ENCODE data around the gene ZNF385B.

DNA sequence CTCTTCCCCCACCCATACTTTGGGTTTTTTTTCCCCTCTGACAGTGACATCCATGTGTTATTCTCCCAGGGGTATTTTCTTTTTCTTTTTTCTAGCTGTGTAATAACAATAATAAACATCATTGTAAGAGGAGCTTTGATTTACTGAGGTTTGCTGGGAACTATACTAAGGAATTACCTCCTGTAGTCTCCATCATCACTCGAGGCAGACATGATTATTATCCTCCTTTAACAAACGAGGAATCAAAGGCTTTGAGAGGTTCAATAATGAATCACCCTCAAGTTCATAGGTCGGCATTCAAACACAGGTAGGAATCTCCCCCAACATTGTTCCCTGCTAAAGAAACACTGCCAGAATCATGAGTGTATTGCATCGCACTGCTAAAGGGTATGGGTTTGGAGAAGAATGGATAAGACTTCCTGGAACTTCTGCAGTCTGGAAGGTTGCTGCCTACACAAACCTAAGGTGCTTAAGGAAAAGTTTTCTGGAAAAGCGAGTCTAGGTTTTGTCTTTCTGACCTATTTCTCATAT, 336.5 kb downstream of the ZNF385B start:
- TF ChIP-seq POLR2A (IDR thresholded peaks at IDR 0.05): no peak
- TF ChIP-seq, protein P1, sequence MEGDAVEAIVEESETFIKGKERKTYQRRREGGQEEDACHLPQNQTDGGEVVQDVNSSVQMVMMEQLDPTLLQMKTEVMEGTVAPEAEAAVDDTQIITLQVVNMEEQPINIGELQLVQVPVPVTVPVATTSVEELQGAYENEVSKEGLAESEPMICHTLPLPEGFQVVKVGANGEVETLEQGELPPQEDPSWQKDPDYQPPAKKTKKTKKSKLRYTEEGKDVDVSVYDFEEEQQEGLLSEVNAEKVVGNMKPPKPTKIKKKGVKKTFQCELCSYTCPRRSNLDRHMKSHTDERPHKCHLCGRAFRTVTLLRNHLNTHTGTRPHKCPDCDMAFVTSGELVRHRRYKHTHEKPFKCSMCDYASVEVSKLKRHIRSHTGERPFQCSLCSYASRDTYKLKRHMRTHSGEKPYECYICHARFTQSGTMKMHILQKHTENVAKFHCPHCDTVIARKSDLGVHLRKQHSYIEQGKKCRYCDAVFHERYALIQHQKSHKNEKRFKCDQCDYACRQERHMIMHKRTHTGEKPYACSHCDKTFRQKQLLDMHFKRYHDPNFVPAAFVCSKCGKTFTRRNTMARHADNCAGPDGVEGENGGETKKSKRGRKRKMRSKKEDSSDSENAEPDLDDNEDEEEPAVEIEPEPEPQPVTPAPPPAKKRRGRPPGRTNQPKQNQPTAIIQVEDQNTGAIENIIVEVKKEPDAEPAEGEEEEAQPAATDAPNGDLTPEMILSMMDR (IDR thresholded peaks at IDR 0.05): no peak

Data from body of pancreas (tissue), 4 donors.